Right ventricle myocardium superior (tissue), 1 donor: ENCODE results near the gene XYLT1. TPM values are rescaled to one million over a fixed set of nuclear protein-coding genes. Genes with fewer than 3 reads are reported as not detected.

Source experiments
- ATAC-seq: fragments of 200-7000 bp; cut with Tn5 transposase; one replicate; pipeline ENCODE4 v1.9.1; 2020; ENCODE audit warnings: mild to moderate bottlenecking; ENCODE audit not compliant: poor library complexity
- DNase-seq: peaks from one replicate; pipeline ENCODE4 v3.0.0-alpha.2; 2020
- intact Hi-C: fragments of 100-400 bp; cut with DNase I; formaldehyde crosslinking; loops from one replicate; pipeline ENCODE4 v1.11.2; 2022
- total RNA-seq: library from RNA; stranded (reverse); fragmentation: NEBNext Ultra II Directional; extraction: Animal tissue kit (Norgen Biotek cat#: 25700); gene quantifications from one replicate; pipeline ENCODE4 v1.2.1, GENCODE V29; 2021
- donor health status: DM: no; HTN: yes; CAD: no; lungs with severe emphysema.

Gene XYLT1
- total RNA-seq, 1 donor from 2014 or later = 1.7 TPM

DNA sequence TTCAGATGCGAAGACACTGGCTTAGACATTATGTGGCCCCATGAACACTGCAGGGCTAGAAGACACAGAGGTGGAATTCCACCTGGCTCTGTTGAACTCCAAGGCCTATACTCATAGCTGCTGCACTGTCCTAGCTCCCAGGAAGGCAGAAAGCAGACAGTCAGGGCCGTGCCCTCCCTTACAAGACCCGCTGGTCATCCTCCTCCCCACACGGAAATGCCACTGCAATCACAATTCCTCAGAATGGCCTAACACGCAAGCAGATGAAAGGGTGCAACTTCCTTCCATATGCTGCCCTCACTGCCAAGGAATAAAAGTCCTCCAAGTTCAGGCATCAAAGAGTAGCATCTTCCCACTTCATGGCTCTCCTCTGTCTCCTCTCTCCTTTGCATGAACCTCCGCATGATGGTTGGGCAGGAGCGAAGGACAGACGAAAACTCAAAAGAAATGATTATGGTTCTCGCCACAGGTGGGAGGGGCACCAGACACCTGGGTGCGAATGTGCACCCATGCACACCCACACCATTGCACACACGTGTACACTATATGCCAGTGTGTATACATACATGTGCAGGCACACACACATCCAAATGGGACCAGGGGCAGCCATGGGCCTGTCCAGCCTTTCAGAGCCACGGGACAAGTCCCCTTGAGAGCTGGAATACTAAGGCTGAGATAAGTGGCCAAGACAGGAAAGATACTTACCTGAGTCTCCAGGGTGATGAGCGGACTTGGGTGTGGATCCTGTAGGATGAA lies 113.3 kb downstream of the XYLT1 start:
- intact Hi-C loops = no loop called here
- DNase-seq (no peak), ATAC-seq (no peak)

DNA sequence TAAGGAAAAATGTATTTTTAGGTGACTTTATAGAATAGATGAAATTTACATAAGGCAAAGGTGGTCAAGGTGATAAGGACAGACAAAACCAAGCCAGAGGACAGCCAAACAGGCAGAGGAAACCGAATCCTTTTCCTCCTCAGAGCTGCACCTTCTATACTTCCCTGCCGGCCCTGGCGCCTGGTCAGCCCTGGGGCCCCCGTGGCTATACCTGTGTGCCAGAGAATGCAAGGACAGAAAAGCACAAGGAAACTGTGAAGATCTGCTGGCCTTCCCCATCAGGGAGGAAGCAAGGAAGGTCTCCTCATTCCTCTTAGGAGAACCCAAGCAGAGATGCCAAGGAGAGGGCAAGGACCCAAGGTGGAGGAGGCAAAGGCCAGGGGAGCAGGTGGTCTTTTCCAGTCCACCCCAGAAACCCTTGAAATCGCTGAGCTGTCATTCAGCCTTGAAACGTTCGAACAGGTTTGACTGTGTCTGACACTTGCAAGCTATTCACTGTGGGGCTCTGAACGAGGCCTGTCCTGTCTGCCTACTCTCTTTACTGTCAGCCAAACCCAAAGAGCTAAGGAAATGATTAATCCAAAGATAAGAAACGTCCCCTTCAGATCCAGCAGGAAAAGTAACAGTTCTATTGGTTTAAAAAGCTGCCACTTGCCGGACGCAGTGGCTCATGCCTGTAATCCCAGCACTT lies 114.4 kb downstream of the XYLT1 start:
- ATAC-seq (no peak), DNase-seq (no peak)
- intact Hi-C loops = no loop called here

DNA sequence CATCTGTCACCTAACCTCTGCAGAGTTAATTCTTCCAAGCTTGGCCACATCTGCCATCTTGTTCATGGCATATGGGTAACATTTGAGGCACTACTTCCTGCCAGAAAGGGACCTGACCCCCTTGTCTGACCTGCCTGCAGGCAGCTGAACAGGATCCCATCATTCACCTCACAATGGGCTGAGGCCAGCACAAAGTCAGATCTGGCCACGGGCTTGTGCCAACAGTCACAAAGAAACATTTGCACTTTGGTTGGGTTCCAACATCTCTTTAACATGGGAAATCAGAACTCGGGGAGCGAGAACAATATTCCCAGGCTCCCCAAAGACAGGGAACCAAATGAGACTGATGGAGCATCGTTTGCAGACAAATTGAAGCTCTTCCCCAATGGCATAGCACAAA lies 116.1 kb downstream of the XYLT1 start:
- DNase-seq (no peak), ATAC-seq (no peak)
- intact Hi-C loops = no loop called here

DNA sequence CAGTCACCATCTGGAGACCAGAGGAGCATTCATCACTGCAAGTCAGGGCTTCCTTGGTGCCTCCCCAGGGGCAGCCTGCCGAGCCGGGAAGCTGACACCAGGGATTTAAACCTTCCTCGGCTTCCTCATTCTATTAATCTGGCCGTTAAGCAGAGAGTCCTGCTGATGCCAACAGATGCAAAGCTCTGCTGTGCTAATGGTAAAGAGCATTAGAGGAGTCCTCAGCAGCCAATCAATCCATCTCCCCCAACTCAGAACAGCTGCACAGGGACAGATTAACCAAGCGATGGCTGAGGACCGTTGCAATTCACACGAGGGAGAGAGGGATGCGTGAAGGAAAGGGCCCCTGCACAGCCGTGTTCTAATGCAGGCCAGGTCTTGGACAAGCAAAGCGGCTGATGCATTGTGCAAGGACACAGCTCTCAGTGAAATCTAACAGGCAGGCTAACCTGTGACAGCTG lies 116.6 kb downstream of the XYLT1 start:
- intact Hi-C loops = no loop called here
- DNase-seq (no peak), ATAC-seq (no peak)

DNA sequence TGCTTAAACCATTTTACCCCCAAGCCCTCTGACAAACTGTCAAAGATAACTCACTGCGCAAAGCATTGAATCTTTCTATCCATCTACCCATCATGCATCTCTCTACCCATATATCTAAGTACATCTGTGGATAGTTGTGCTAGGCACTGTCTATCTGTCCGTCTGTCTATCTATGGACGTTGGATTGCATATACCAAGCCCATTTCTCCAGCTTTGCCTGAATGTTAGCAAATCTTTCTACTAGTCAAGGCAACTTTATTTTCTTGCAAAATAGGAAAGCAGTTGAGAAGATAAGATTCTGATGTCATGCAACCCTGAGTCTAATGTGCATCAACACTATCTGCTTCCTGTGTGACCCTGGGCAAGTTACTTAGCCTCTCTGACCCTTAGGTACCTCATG lies 117.2 kb downstream of the XYLT1 start:
- ATAC-seq (no peak), DNase-seq (no peak)
- intact Hi-C loops = no loop called here

DNA sequence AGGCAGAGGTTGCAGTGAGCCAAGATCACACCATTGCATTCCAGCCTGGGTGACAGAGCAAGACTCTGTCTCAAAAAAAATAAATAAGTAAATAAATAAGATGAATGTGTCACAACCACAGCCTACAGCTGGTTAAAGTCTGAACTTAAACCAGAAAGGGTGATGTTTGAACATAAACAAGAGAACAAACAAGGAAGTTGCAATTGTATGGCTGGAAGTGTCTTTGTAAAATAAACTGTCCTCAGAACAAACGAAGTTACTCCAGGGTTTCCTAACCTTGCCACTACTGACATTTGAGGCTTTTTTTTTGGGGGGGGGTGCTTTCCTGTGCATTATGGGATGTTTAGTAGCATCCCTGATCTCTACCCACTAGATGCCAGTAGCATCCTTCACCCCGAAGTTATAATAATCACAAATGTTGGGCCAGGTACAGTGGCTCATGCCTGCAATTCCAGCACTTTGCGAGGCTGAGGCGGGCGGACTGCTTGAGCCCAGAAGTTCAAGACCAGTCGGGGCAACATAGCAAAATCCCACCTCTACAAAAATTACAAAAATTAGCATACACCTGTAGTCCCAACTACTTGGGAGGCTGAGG lies 119.2 kb downstream of the XYLT1 start:
- intact Hi-C loops = no loop called here
- DNase-seq (no peak), ATAC-seq (no peak)

DNA sequence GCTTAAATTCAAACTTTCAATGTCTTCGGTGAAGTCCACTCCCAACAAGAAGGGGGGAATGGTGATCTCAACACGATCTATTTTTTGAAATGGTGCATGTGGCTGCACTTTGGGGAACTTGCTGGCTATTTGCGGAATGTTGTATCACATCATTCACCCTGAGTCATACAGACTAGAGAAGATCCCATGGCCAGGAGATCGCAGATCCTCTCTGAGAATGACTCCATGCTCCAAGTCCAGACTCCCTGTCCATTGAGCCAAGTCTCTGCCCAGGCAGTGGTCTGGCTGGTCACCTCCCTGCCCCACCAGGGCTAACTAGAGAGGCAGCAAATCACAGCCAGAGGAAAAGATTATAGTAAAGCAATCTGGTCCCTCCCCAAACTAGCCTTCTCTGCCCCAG lies 120.6 kb downstream of the XYLT1 start:
- no peak for ATAC-seq
- no peak for DNase-seq
- intact Hi-C loops = no loop called here

DNA sequence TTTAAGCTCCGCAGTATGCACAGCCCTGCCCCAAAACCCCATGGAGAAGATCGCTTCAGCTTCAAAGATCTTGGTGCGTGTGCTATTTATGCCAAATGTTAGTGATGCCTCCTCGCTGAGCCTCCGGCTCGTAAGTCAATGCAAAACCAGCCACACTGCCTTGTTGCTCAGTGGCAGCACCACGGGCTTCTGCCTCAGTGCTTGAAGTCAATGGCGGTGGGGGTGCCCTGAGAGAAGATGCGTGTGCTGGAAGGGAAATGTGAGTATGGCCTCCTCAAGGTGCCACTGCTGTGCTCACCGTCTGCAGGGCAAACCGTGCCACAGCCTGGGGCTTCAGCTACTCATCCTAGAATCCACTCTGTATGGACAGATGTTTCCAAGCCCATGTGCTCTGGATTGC lies 121.9 kb downstream of the XYLT1 start:
- DNase-seq = no peak
- intact Hi-C loops = no loop called here
- ATAC-seq = no peak

DNA sequence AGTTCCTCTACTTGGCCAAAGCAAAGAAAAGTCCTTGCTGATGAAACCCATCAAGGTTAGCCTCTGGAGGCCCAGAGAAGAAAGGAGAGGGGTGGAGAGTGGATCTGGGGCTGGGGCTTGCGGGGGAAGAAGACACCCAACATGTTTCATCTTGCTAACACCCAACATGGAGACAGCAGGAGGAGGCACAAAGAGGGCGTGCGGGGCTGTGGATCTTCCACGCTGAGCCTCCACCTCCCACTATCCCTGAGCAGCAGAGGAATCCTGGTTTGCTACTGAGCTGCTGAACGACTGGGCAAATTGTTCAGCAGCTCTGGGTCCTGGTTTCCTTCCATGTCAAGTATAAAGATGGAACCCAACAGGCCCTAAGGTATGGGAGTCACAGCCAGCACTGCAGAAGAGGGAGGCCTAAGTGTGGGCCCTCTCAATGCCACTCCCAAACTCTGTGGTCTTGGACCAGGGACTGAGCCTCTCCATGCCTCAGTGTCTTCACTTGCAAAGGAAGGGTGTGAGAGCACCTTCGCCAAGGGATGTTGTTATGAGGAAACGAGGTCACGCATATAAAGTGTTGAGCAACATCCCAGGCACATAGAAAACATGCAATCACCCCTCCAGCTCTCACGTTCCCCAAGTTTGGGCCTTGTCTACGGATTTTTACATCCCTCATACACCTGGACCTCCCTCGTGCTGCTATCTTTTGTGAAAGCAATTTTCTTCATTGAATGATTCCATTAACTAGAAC lies 122.5 kb downstream of the XYLT1 start:
- DNase-seq (no peak), ATAC-seq (no peak)
- intact Hi-C loops = no loop called here

DNA sequence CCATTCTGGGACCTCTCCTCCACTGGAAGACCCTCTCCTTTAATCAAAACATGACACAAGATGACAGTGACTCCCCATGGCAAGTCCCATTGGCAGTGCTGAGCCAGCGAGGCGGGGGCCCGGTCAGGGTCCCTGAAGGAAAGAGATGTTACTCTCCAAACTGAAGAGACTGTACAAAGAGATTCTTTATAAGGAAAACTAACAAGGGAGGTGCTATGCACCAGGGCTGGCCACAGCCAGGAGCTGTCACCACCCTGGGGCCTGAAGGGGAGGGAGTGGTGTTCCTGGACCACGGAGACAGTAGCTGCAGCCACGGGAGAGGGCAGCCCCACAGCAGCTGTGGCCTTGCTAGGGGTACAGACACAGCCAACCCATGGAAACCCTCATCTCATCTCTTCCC lies 123.1 kb downstream of the XYLT1 start:
- DNase-seq = peak; percentile 71
- peak; percentile 85 for ATAC-seq
- intact Hi-C loops = no loop called here

DNA sequence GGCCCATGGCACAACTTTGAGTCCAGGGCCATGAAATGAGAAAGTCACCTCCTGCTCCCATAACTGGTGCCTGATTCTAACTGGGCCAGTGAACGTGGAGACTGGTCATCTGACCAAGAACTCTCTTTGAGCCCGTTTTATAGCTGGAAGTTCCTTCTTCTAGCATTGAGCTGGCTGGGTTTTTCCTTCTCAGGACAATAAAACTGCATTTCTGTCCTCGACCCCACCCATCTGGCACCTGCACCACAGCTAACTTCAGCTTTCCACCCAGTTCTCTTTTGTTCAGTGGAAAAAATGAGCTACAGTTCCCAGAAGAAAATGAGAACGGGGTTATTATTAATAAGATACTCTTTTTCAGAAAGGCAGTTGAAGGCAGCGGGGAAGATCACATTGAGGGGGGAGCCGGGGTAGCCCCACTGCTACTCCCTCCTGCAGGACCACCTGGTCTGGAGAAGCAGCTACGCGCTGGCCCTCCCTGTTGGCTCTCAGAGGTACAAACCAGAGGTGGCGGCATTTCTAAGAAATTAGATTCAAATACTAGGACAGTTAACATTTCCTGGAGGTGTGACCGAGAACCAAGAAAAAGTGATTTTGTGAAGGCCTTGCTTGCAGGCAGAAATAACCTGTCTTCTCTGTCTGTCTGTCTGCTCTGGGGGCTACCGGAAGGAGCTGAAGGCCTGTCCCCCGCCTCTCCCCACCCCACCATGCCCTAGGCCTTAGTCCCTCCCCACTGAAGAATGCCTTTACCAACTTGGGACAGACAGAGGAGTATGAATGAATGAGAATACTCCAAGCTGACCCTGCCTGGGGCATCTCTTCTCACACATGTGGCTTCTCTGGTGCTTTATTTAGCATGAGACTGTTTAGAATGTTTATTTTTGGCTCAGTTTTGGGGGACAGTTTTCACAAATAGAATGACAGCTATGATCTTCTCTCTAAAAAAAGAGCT lies 123.9 kb downstream of the XYLT1 start:
- ATAC-seq = peak; percentile 43
- DNase-seq = no peak
- intact Hi-C loops = no loop called here

DNA sequence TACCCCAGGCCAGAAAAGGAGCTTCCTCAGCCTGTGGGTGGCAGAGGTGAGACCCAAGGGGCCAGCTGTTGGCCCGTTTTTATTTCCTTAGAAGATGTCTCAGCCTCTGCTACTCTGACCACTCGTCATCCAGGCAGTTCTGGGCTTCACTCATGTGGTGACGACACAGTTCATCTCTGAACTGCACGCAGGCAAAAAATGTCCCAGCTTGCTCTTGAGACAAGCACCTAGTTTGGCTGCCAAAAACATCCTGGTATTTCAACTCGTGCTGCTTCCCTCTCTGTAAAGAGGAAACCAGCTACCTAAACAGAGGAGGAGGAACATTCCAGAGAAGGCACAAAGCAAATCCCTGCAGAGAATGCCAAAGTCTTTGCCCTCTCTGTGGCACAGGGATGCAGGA lies 125.7 kb downstream of the XYLT1 start:
- ATAC-seq = peak; percentile 70
- intact Hi-C loops = no loop called here
- peak; percentile 60 for DNase-seq

DNA sequence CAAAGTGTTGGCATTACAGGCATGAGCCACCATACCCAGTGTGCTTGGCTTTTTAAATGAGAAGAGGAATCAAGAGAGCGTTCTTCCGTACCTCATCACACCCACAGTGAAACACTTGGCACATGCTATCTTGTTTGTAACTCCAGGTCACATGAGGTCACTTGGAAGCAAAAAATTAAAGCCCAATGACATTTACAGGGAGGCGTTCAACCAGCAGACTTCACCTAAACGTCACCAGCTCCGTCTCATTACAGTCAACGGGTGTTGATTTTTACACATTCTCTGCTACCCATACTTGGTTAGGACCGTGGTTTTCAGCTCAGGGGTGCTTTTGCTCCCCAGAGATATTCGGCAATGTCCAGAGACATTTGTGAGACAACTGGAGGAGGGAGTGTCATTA lies 127.0 kb downstream of the XYLT1 start:
- no peak for DNase-seq
- intact Hi-C loops = no loop called here
- peak; percentile 24 for ATAC-seq

DNA sequence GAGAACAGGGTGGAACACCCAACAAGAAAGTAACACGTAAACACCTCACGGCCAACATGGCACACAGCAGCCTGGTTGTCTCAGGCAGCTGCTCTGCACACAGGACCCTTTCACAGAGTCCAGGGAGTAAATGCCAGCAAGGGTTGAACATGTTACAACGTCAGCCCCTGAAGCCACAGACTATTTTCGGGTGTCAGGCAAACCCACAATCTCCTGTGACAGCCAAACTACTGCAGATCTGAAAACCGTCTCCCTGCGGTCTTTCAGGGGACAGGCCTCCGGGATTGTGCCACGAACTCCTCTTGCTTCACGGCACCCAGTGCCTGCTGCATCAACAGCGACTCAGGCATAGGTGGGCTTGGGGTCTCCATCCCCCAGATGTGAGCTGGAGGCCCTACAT lies 127.7 kb downstream of the XYLT1 start:
- ATAC-seq = no peak
- no peak for DNase-seq
- intact Hi-C loops = no loop called here

DNA sequence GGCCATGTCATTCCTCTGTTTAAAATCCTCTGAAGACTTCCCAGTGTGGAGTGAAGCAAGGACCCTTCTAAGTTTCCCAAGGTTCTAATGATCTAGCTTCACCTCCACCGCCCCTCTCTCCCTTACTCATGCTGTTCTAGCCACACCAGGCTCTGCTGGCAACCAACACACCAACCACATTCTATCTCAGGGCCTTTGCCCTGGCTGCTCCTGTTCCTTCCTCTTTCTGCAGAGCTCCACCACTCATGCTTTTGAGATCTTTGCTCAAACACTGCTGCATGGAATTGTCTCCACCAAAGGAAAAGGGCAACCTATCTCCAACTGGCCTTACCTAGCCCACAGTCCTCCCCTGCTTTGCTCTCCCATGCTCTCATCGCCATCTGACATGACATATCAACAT lies 128.7 kb downstream of the XYLT1 start:
- intact Hi-C loops = no loop called here
- ATAC-seq = no peak

DNA sequence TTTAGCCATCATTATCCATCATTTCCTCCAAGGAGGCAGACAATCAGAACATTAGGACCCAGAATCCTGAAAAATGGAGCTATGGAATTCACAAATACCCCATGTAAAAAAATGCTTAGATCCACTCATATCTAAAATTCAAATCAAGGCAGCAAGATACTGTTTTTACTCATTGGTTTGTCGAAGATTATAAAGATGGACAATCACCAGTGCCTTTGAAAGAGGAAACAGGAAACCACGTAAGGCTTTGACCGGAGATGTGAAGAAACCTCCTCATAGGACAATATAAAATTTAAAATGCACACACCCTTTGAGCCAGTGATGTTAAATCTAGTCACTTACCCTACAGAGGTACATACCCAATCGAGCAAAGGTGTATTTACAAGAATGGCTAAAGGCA lies 130.0 kb downstream of the XYLT1 start:
- ATAC-seq (no peak), DNase-seq (no peak)
- intact Hi-C loops = no loop called here

More for the DNA sequence above, 128.7 kb downstream of the XYLT1 start:
- DNase-seq = no peak

DNA sequence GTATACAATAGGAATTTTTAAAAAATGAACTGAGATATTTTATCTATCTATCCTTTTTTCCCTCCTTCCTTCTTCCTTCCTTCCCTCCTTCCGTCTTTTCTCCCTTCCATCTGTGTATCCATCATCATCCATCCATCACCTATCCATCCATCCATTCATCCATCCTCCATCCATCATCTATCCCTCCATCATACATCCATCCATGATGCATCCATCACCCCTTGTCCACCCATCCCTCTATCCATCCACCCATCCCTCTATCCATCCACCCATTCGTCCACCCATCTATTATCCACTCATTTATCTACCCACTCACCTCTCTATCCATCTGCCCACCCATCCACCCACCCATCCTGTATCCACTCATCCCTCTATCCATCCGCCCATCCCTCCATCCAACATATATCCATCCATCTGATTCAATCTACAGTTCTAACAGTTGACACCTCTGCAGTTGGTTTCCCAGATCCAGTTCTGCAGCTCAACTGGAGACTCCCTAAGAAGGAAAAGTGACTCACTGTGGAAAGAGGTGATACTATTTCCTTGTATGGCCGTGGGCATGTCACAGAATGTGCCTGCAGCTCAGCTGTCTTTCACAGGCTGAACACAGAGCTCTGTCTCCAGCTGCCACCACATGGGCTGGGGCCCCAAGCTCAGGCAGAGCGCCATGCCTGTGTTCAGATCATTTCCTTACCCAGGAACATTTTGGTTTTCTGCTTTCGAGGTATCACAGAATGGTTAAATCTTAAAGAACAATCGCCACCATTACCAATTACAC lies 130.8 kb downstream of the XYLT1 start:
- intact Hi-C loops = no loop called here
- ATAC-seq (no peak), DNase-seq (no peak)

DNA sequence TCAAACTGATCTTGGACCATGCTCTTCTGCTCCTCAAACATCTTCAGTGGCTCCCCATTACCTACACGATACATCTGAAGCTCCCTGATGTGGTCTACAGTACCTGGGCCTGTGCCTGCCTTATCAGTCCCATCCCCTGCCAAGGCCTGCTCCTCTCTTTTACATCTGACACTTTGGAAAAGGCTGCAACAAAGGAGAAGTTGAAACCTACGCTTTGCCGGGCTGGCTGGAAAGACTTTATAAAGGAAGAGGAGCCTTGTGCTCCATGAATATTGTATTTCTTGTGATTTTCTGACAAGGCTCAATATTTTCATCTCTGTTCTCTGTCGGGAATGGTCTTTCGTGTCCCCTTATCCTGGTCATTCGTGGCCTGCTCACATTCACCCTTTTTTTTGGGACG lies 132.5 kb downstream of the XYLT1 start:
- no peak for ATAC-seq
- intact Hi-C loops = no loop called here
- no peak for DNase-seq
